HG03565 (cell line): ENCODE results near the gene DYNLT1.
"Not testable (repeated sequence)": the region's sequence is repeated elsewhere in the genome, so short reads cannot be mapped to it uniquely, and the experiment has no call there.

ENCODE experiments used
- ATAC-seq: cut with Tn5 transposase; IDR thresholded peaks from one replicate; pipeline ENCODE4 v1.9.1; 2021; ENCODE audit warnings: mild to moderate bottlenecking, moderate library complexity; ENCODE audit not compliant: unreplicated experiment

DYNLT1 gene

GRCh38 chr6:158642097-158642601, 2.4 kb downstream of the DYNLT1 start:
- no peak for ATAC-seq

- no peak for ATAC-seq
Measured at GRCh38 chr6:158640519-158640918, 4.0 kb downstream of the DYNLT1 start.

- ATAC-seq, result no peak
Measured at GRCh38 chr6:158639056-158639455, 5.5 kb downstream of the DYNLT1 start.

GRCh38 chr6:158638324-158638854, 6.2 kb downstream of the DYNLT1 start:
- no peak for ATAC-seq

GRCh38 chr6:158636778-158637177, 7.8 kb downstream of the DYNLT1 start:
- ATAC-seq, result no peak

GRCh38 chr6:158635427-158636073, 9.0 kb downstream of the DYNLT1 start:
- ATAC-seq, result no peak

- ATAC-seq, result no peak
Measured at GRCh38 chr6:158634695-158635426, 9.7 kb downstream of the DYNLT1 start.

GRCh38 chr6:158633127-158633526, 11.4 kb downstream of the DYNLT1 start:
- no peak for ATAC-seq

GRCh38 chr6:158632538-158633119, 11.9 kb downstream of the DYNLT1 start:
- not testable (repeated sequence) for ATAC-seq

- ATAC-seq, result no peak
Measured at GRCh38 chr6:158631678-158632537, 12.6 kb downstream of the DYNLT1 start.

- ATAC-seq, result no peak
Measured at GRCh38 chr6:158630938-158631616, 13.5 kb downstream of the DYNLT1 start.

GRCh38 chr6:158629367-158630221, 14.9 kb downstream of the DYNLT1 start:
- no peak for ATAC-seq

- no peak for ATAC-seq
Measured at GRCh38 chr6:158628542-158628941, 16.0 kb downstream of the DYNLT1 start.

- ATAC-seq, result no peak
Measured at GRCh38 chr6:158627940-158628211, 16.7 kb downstream of the DYNLT1 start.

GRCh38 chr6:158627168-158627939, 17.2 kb downstream of the DYNLT1 start:
- no peak for ATAC-seq

- ATAC-seq, result no peak
Measured at GRCh38 chr6:158626360-158627167, 18.0 kb downstream of the DYNLT1 start.

GRCh38 chr6:158625881-158626305, 18.6 kb downstream of the DYNLT1 start:
- ATAC-seq, result no peak
